HEK293 (cell line): ENCODE results near the gene PMAIP1.
A peak's percentile ranks its signal among the peaks of the same experiment; 100 is the strongest.

Source experiments
- CTCF ChIA-PET: fragments of 350-600 bp; formaldehyde crosslinking; extraction: SDS; loops from one replicate; lab custom pipeline; 2021; ENCODE audit warnings: antibody characterized with exemption; lab: Yijun Ruan, JAX
- POLR2A ChIA-PET: fragments of 300-600 bp; formaldehyde crosslinking; extraction: SDS; loops from one replicate; lab custom pipeline; 2020; ENCODE audit warnings: antibody characterized with exemption, inconsistent platforms; lab: Yijun Ruan, JAX
- H3K27ac ChIP-seq: fragments of 200-500 bp; sonication (Bioruptor generic); 2 replicates; pipeline ENCODE4 v1.5.1; 2014; ENCODE audit warnings: low read depth, low read length, control low read depth, inconsistent platforms; ENCODE audit errors: extremely low read depth
- H3K36me3 ChIP-seq, 2 experiments: fragments of 200-500 bp in 1 of 2; sonication (Bioruptor generic) in 1 of 2; 1 replicate in 1 of 2; 2 replicates in 1 of 2; pipeline ENCODE4 v1.5.1; 2014 to 2017; ENCODE audit warnings: inconsistent platforms in 2 of 2, low read length in 2 of 2; ENCODE audit not compliant: control insufficient read depth in 2 of 2, insufficient read depth in 1 of 2
- H3K4me1 ChIP-seq: fragments of 200-500 bp; sonication (Bioruptor generic); 2 replicates; pipeline ENCODE4 v1.5.1; 2014; ENCODE audit warnings: mild to moderate bottlenecking, low read length, inconsistent platforms; ENCODE audit not compliant: control insufficient read depth, insufficient read depth
- H3K4me3 ChIP-seq: 2 replicates; pipeline ENCODE4 v1.5.1; 2011; ENCODE audit warnings: low read depth, mild to moderate bottlenecking, control low read depth, low read length, moderate library complexity
- H3K9me3 ChIP-seq: fragments of 200-500 bp; sonication (Bioruptor generic); 2 replicates; pipeline ENCODE4 v1.5.1; 2014; ENCODE audit warnings: low read depth, low read length, inconsistent platforms; ENCODE audit not compliant: control insufficient read depth, insufficient read depth
- FEZF1 ChIP-seq: fragments of 450-650 bp; formaldehyde crosslinking; IDR thresholded peaks from 2 replicates; pipeline ENCODE4 v1.5.1; 2016; ENCODE audit warnings: missing biosample characterization, missing genetic modification characterization
- HOXD13 ChIP-seq: sonication (generic); formaldehyde crosslinking; IDR thresholded peaks from 2 replicates; pipeline ENCODE4 v1.8.0; 2022; ENCODE audit warnings: missing genetic modification reagents, borderline replicate concordance
- PRDM6 ChIP-seq: fragments of 450-650 bp; formaldehyde crosslinking; IDR thresholded peaks from 2 replicates; pipeline ENCODE4 v1.5.1; 2017; ENCODE audit warnings: missing biosample characterization, missing genetic modification characterization
- REPIN1 ChIP-seq: fragments of 450-650 bp; formaldehyde crosslinking; IDR thresholded peaks from 2 replicates; pipeline ENCODE4 v1.5.1; 2017; ENCODE audit warnings: missing biosample characterization, missing genetic modification characterization, low read depth
- SALL2 ChIP-seq: fragments of 450-650 bp; formaldehyde crosslinking; IDR thresholded peaks from 2 replicates; pipeline ENCODE4 v1.5.0; 2017; ENCODE audit warnings: missing biosample characterization, mild to moderate bottlenecking, missing genetic modification characterization, borderline replicate concordance
- SCRT2 ChIP-seq: fragments of 450-650 bp; formaldehyde crosslinking; IDR thresholded peaks from 2 replicates; pipeline ENCODE4 v1.5.1; 2016; ENCODE audit warnings: missing biosample characterization, missing genetic modification characterization
- SP7 ChIP-seq: fragments of 450-650 bp; formaldehyde crosslinking; IDR thresholded peaks from 2 replicates; pipeline ENCODE4 v1.5.1; 2016; ENCODE audit warnings: missing biosample characterization, missing genetic modification characterization
- TCF7L2 ChIP-seq: IDR thresholded peaks from 2 replicates; pipeline ENCODE4 v1.6.1; 2011; ENCODE audit warnings: low read depth, mild to moderate bottlenecking, inconsistent platforms, low read length, moderate library complexity, borderline replicate concordance
- ZBTB20 ChIP-seq: fragments of 450-650 bp; formaldehyde crosslinking; IDR thresholded peaks from 2 replicates; pipeline ENCODE4 v1.5.1; 2016; ENCODE audit warnings: missing biosample characterization, missing genetic modification characterization
- ZBTB26 ChIP-seq: fragments of 450-650 bp; formaldehyde crosslinking; optimal IDR thresholded peaks from 2 replicates; pipeline ENCODE3; 2016; ENCODE audit warnings: missing biosample characterization, mild to moderate bottlenecking, missing genetic modification characterization
- ZFP3 ChIP-seq: fragments of 450-650 bp; formaldehyde crosslinking; IDR thresholded peaks from 2 replicates; pipeline ENCODE4 v1.5.1; 2016; ENCODE audit warnings: low read depth, missing biosample characterization, missing genetic modification characterization
- ZFP37 ChIP-seq: fragments of 450-650 bp; formaldehyde crosslinking; IDR thresholded peaks from 2 replicates; pipeline ENCODE4 v1.5.1; 2016; ENCODE audit warnings: missing biosample characterization, missing genetic modification characterization
- ZIC2 ChIP-seq: fragments of 450-650 bp; formaldehyde crosslinking; IDR thresholded peaks from 2 replicates; pipeline ENCODE4 v1.5.1; 2016; ENCODE audit warnings: missing biosample characterization, missing genetic modification characterization
- ZNF114 ChIP-seq: fragments of 450-650 bp; formaldehyde crosslinking; IDR thresholded peaks from 2 replicates; pipeline ENCODE4 v1.5.0; 2017; ENCODE audit warnings: missing biosample characterization, missing genetic modification characterization
- ZNF138 ChIP-seq: fragments of 450-650 bp; formaldehyde crosslinking; IDR thresholded peaks from 2 replicates; pipeline ENCODE4 v1.5.1; 2016; ENCODE audit warnings: missing biosample characterization, missing genetic modification characterization, borderline replicate concordance
- ZNF155 ChIP-seq: fragments of 450-650 bp; formaldehyde crosslinking; IDR thresholded peaks from 2 replicates; pipeline ENCODE4 v1.5.1; 2016; ENCODE audit warnings: missing biosample characterization, missing genetic modification characterization
- ZNF157 ChIP-seq: fragments of 450-650 bp; formaldehyde crosslinking; IDR thresholded peaks from 2 replicates; pipeline ENCODE4 v1.5.1; 2016; ENCODE audit warnings: missing biosample characterization, missing genetic modification characterization
- ZNF514 ChIP-seq: fragments of 450-650 bp; formaldehyde crosslinking; IDR thresholded peaks from 2 replicates; pipeline ENCODE4 v1.5.1; 2016; ENCODE audit warnings: missing biosample characterization, missing genetic modification characterization
- ZNF518A ChIP-seq: fragments of 450-650 bp; formaldehyde crosslinking; conservative IDR thresholded peaks from 2 replicates; pipeline ENCODE4 v1.5.1; 2016; ENCODE audit warnings: low read depth, missing biosample characterization, missing genetic modification characterization
- ZNF645 ChIP-seq: fragments of 450-650 bp; formaldehyde crosslinking; IDR thresholded peaks from 2 replicates; pipeline ENCODE4; 2016; ENCODE audit warnings: missing biosample characterization, missing genetic modification characterization
- ZNF664 ChIP-seq: fragments of 450-650 bp; formaldehyde crosslinking; IDR thresholded peaks from 2 replicates; pipeline ENCODE4 v1.5.1; 2016; ENCODE audit warnings: missing biosample characterization, missing genetic modification characterization
- ZNF692 ChIP-seq: fragments of 450-650 bp; formaldehyde crosslinking; IDR thresholded peaks from 2 replicates; pipeline ENCODE4 v1.5.1; 2016; ENCODE audit warnings: missing biosample characterization, missing genetic modification characterization
- ZNF776 ChIP-seq: fragments of 450-650 bp; formaldehyde crosslinking; IDR thresholded peaks from 2 replicates; pipeline ENCODE4 v1.5.0; 2017; ENCODE audit warnings: missing biosample characterization, missing genetic modification characterization, borderline replicate concordance
- ZNF830 ChIP-seq: fragments of 450-650 bp; IDR thresholded peaks from 2 replicates; pipeline ENCODE4 v1.5.0; 2018; ENCODE audit warnings: missing biosample characterization, missing genetic modification characterization, low read depth, mild to moderate bottlenecking, moderate library complexity

Gene PMAIP1

GRCh38 chr18:59897321-59897954, 2.4 kb upstream of the PMAIP1 start (continued):
- no peak for TF ChIP-seq ZNF664 (tag by site-specific recombination)
- TF ChIP-seq ZNF830 (tag by site-specific recombination): no peak
- TF ChIP-seq, all 188 proteins: peak for 4

GRCh38 chr18:59898093-59898492, 1.7 kb upstream of the PMAIP1 start:
- ChIA-PET POLR2A (interaction anchor here (3.1 kb wide), 1 partner anchor 15 kb away, joined by 69 read pairs; no protein-coding TSS in a partner anchor), CTCF (no interaction called here)
- Histone ChIP-seq H3K9me3 (no peaks in the 10 kb centered on the region), H3K4me3 (no peak overlapping the region), H3K36me3 (peaks cover 12 to 29% of the 10 kb centered on the region in 2 experiments; a peak in 2 of 3 replicates), H3K4me1 (peaks cover 15% of the 10 kb centered on the region), H3K27ac (0 out of 2 replicates have a peak overlapping the region, but pooled peaks have one; percentile 96)
- TF ChIP-seq SP7: no peak
- no peak for TF ChIP-seq ZNF776 (tag by site-specific recombination)
- TF ChIP-seq ZNF157 (tag by site-specific recombination): no peak
- no peak for TF ChIP-seq ZFP3 (tag by site-specific recombination)
- no peak for TF ChIP-seq ZNF518A
- TF ChIP-seq ZIC2: peak; percentile 93
- TF ChIP-seq ZNF155 (tag by site-specific recombination): no peak
- TF ChIP-seq ZBTB20 (tag by site-specific recombination): no peak
- TF ChIP-seq ZNF645 (tag by site-specific recombination): no peak
- no peak for TF ChIP-seq ZBTB26 (tag by site-specific recombination)
- TF ChIP-seq PRDM6 (tag by site-specific recombination): no peak
- TF ChIP-seq TCF7L2: no peak
- TF ChIP-seq SALL2: no peak
- no peak for TF ChIP-seq ZNF514
- no peak for TF ChIP-seq ZNF692 (tag by site-specific recombination)
- TF ChIP-seq FEZF1 (tag by site-specific recombination): peak; percentile 76
- no peak for TF ChIP-seq ZFP37
- no peak for TF ChIP-seq REPIN1 (tag by site-specific recombination)
- TF ChIP-seq HOXD13 (CRISPR knock-in tag): no peak
- no peak for TF ChIP-seq ZNF114 (tag by site-specific recombination)
- TF ChIP-seq ZNF138 (tag by site-specific recombination): no peak
- TF ChIP-seq SCRT2 (tag by site-specific recombination): no peak
